GM19238 (cell line): ENCODE results near the gene C1orf226.

Experiments used
- DNase-seq: peaks from one replicate; pipeline ENCODE4 v3.0.0; 2011; ENCODE audit warnings: low spot score; ENCODE audit not compliant: insufficient read length

The C1orf226 gene

GRCh38 chr1:162365284-162366020 is 16.1 kb upstream of the C1orf226 start:
- DNase-seq = no peak

GRCh38 chr1:162366149-162366548 is 15.4 kb upstream of the C1orf226 start:
- DNase-seq = no peak

- no peak for DNase-seq
These were observed 14.9 kb upstream of the C1orf226 start for GRCh38 chr1:162366671-162367070.

GRCh38 chr1:162367073-162367472 is 14.5 kb upstream of the C1orf226 start:
- DNase-seq = no peak

- DNase-seq = no peak
These were observed 13.8 kb upstream of the C1orf226 start for GRCh38 chr1:162367772-162368171.

- no peak for DNase-seq
These were observed 13.1 kb upstream of the C1orf226 start for GRCh38 chr1:162368451-162368850.

- no peak for DNase-seq
These were observed 12.0 kb upstream of the C1orf226 start for GRCh38 chr1:162369571-162369970.

- no peak for DNase-seq
These were observed 11.4 kb upstream of the C1orf226 start for GRCh38 chr1:162370161-162370560.

- DNase-seq = no peak
These were observed 10.8 kb upstream of the C1orf226 start for GRCh38 chr1:162370721-162371120.

GRCh38 chr1:162371611-162372010 is 9.9 kb upstream of the C1orf226 start:
- no peak for DNase-seq

- no peak for DNase-seq
These were observed 9.1 kb upstream of the C1orf226 start for GRCh38 chr1:162372159-162373071.

- DNase-seq = no peak
These were observed 8.5 kb upstream of the C1orf226 start for GRCh38 chr1:162373072-162373427.

GRCh38 chr1:162373541-162374260 is 7.8 kb upstream of the C1orf226 start:
- DNase-seq = no peak

- no peak for DNase-seq
These were observed 7.1 kb upstream of the C1orf226 start for GRCh38 chr1:162374406-162374805.

GRCh38 chr1:162375463-162375862 is 6.1 kb upstream of the C1orf226 start:
- DNase-seq = no peak

- no peak for DNase-seq
These were observed 4.8 kb upstream of the C1orf226 start, which contains the start of gene SPATA46 for GRCh38 chr1:162376691-162377090. Gene SPATA46, minus strand, starts transcription at chr1:162376854. Its CDS starts 64 bp downstream, at chr1:162376790.

- DNase-seq = no peak
These were observed 1.3 kb upstream of the C1orf226 start for GRCh38 chr1:162380061-162380846.

- no peak for DNase-seq
These were observed 618 bp downstream of the C1orf226 start for GRCh38 chr1:162381941-162382750.

GRCh38 chr1:162383091-162383490 is 1.6 kb downstream of the C1orf226 start:
- DNase-seq = no peak

GRCh38 chr1:162383516-162383915 is 2.0 kb downstream of the C1orf226 start:
- DNase-seq = no peak
